ENCODE measurements around the gene RGS6. TPM values are rescaled to one million over a fixed set of nuclear protein-coding genes. Genes with fewer than 3 reads are reported as not detected.

RGS6 gene
- total RNA-seq, 4 donors from 2014 or later = 7.6 to 25.3 (median 17.2) TPM

- no peaks in the 10 kb centered on the region for H3K36me3 ChIP-seq
- no peak for DNase-seq
- H3K27me3 ChIP-seq = no peaks in the 10 kb centered on the region
- 92 to 99% methylated on average over 4 of the region's 4 CpGs for WGBS, 2 donors
- no peak for TF ChIP-seq POLR2A (IDR thresholded peaks at IDR 0.05)
- TF ChIP-seq CTCF (IDR thresholded peaks at IDR 0.05) = no peak
- no peaks in the 10 kb centered on the region for H3K4me1 ChIP-seq
- H3K4me3 ChIP-seq (replicated peaks in 1 of 3) = no peak overlapping the region
- no peaks in the 10 kb centered on the region for H3K9me3 ChIP-seq
- intact Hi-C loops (cut with DNase I) = no loop called here
- no peak overlapping the region for H3K27ac ChIP-seq
These were observed 525.4 kb downstream of the RGS6 start for GRCh38 chr14:72457641-72458040.

GRCh38 chr14:72462056-72462455 is 529.8 kb downstream of the RGS6 start:
- Histone ChIP-seq H3K9me3 (no peaks in the 10 kb centered on the region), H3K36me3 (no peaks in the 10 kb centered on the region), H3K27ac (no peak overlapping the region), H3K4me1 (no peaks in the 10 kb centered on the region), H3K4me3 (replicated peaks in 1 of 3) (no peak overlapping the region), H3K27me3 (no peaks in the 10 kb centered on the region)
- WGBS, 2 donors = 80 to 81% methylated on average over 2 of the region's 2 CpGs
- intact Hi-C loops (cut with DNase I) = no loop called here
- DNase-seq = no peak
- no peak for TF ChIP-seq POLR2A (IDR thresholded peaks at IDR 0.05)
- TF ChIP-seq CTCF (IDR thresholded peaks at IDR 0.05) = no peak

GRCh38 chr14:72463291-72463866 is 531.1 kb downstream of the RGS6 start:
- no peaks in the 10 kb centered on the region for H3K9me3 ChIP-seq
- no peak overlapping the region for H3K4me3 ChIP-seq (replicated peaks in 1 of 3)
- no peak for TF ChIP-seq POLR2A (IDR thresholded peaks at IDR 0.05)
- TF ChIP-seq CTCF (IDR thresholded peaks at IDR 0.05) = no peak
- WGBS, 2 donors = 89 to 90% methylated on average over 5 of the region's 5 CpGs
- no peak for DNase-seq
- no peaks in the 10 kb centered on the region for H3K4me1 ChIP-seq
- intact Hi-C loops (cut with DNase I) = no loop called here
- H3K27me3 ChIP-seq = no peaks in the 10 kb centered on the region
- no peak overlapping the region for H3K27ac ChIP-seq
- H3K36me3 ChIP-seq = no peaks in the 10 kb centered on the region

- no peaks in the 10 kb centered on the region for H3K9me3 ChIP-seq
- H3K27ac ChIP-seq = no peak overlapping the region
- intact Hi-C loops (cut with DNase I) = no loop called here
- no peak for DNase-seq
- H3K4me1 ChIP-seq = no peaks in the 10 kb centered on the region
- WGBS, 2 donors = 91 to 95% methylated on average over 3 of the region's 3 CpGs
- no peaks in the 10 kb centered on the region for H3K27me3 ChIP-seq
- TF ChIP-seq POLR2A (IDR thresholded peaks at IDR 0.05) (no peak), CTCF (IDR thresholded peaks at IDR 0.05) (no peak)
- no peak overlapping the region for H3K4me3 ChIP-seq (replicated peaks in 1 of 3)
- no peaks in the 10 kb centered on the region for H3K36me3 ChIP-seq
These were observed 532.0 kb downstream of the RGS6 start for GRCh38 chr14:72464226-72464625.

GRCh38 chr14:72466325-72466724 is 534.1 kb downstream of the RGS6 start:
- Histone ChIP-seq H3K36me3 (no peaks in the 10 kb centered on the region), H3K4me3 (replicated peaks in 1 of 3) (no peak overlapping the region), H3K9me3 (no peaks in the 10 kb centered on the region), H3K27ac (no peak overlapping the region), H3K27me3 (no peaks in the 10 kb centered on the region), H3K4me1 (no peaks in the 10 kb centered on the region)
- DNase-seq = no peak
- intact Hi-C loops (cut with DNase I) = no loop called here
- TF ChIP-seq CTCF (IDR thresholded peaks at IDR 0.05) (no peak), POLR2A (IDR thresholded peaks at IDR 0.05) (no peak)

All from thyroid gland (tissue), 4 donors.